HepG2 (cell line): ENCODE measurements around the gene GPR162. TPM values are rescaled to one million over a fixed set of nuclear protein-coding genes. Genes with fewer than 3 reads are reported as not detected.

Source experiments
- ADNP ChIP-seq: sonication (generic); formaldehyde crosslinking; IDR thresholded peaks from 2 replicates; pipeline ENCODE4 v1.4.0; 2020; ENCODE audit warnings: missing genetic modification reagents
- ARNT2 ChIP-seq: sonication (generic); formaldehyde crosslinking; IDR thresholded peaks from 2 replicates; pipeline ENCODE4 v1.8.0; 2022; ENCODE audit warnings: mild to moderate bottlenecking, low read depth, missing genetic modification reagents, moderate library complexity
- ATF4 ChIP-seq, 2 experiments: fragments of 450-650 bp in 1 of 2; sonication (generic) in 1 of 2; formaldehyde crosslinking; IDR thresholded peaks; 2 replicates each; pipeline versions ENCODE4 v1.5.0 to v1.8.0; 2020 to 2022; ENCODE audit warnings: mild to moderate bottlenecking in 1 of 2, missing genetic modification reagents in 1 of 2
- E2F5 ChIP-seq: sonication (generic); formaldehyde crosslinking; conservative IDR thresholded peaks from 2 replicates; pipeline ENCODE4 v1.4.0; 2020; ENCODE audit warnings: missing genetic modification reagents
- GPBP1L1 ChIP-seq: sonication (generic); formaldehyde crosslinking; IDR thresholded peaks from 2 replicates; pipeline ENCODE4 v1.5.0; 2020; ENCODE audit warnings: mild to moderate bottlenecking, missing genetic modification reagents
- HHEX ChIP-seq: IDR thresholded peaks from 2 replicates; pipeline ENCODE4 v1.6.1; 2016; ENCODE audit warnings: control low read depth
- HOXA9 ChIP-seq: sonication (generic); formaldehyde crosslinking; IDR thresholded peaks from 2 replicates; pipeline ENCODE4 v1.8.1; 2022; ENCODE audit warnings: missing genetic modification reagents, mild to moderate bottlenecking, moderate library complexity, borderline replicate concordance
- JUND ChIP-seq: sonication (generic); formaldehyde crosslinking; IDR thresholded peaks from 2 replicates; pipeline ENCODE4 v1.8.0; 2022; ENCODE audit warnings: mild to moderate bottlenecking, missing genetic modification reagents
- MTF1 ChIP-seq: sonication (generic); formaldehyde crosslinking; IDR thresholded peaks from 2 replicates; pipeline ENCODE4 v1.5.0; 2020; ENCODE audit warnings: missing genetic modification reagents
- NR0B2 ChIP-seq: sonication (generic); formaldehyde crosslinking; IDR thresholded peaks from 2 replicates; pipeline ENCODE4 v1.4.0; 2020; ENCODE audit warnings: mild to moderate bottlenecking, missing genetic modification reagents
- RBAK ChIP-seq: sonication (generic); formaldehyde crosslinking; IDR thresholded peaks from 2 replicates; pipeline ENCODE4 v1.5.1; 2020; ENCODE audit warnings: mild to moderate bottlenecking, missing genetic modification reagents
- RXRB ChIP-seq: IDR thresholded peaks from 2 replicates; pipeline ENCODE4 v1.6.1; 2016; ENCODE audit warnings: borderline replicate concordance, missing genetic modification reagents, missing compliant biosample characterization
- SMAD1 ChIP-seq: sonication (generic); formaldehyde crosslinking; IDR thresholded peaks from 2 replicates; pipeline ENCODE4 v1.4.0; 2020; ENCODE audit warnings: missing genetic modification reagents, low read depth, mild to moderate bottlenecking, borderline replicate concordance
- TBP ChIP-seq: sonication (generic); formaldehyde crosslinking; IDR thresholded peaks from 2 replicates; pipeline ENCODE4 v1.5.0; 2020; ENCODE audit warnings: missing genetic modification reagents
- ZNF101 ChIP-seq: sonication (generic); formaldehyde crosslinking; IDR thresholded peaks from 2 replicates; pipeline ENCODE4 v1.4.0; 2020; ENCODE audit warnings: mild to moderate bottlenecking, low read depth, missing genetic modification reagents, borderline replicate concordance
- ZNF331 ChIP-seq: sonication (generic); formaldehyde crosslinking; IDR thresholded peaks from 2 replicates; pipeline ENCODE4 v1.4.0; 2020; ENCODE audit warnings: missing genetic modification reagents
- ZNF354B ChIP-seq: sonication (generic); formaldehyde crosslinking; IDR thresholded peaks from 2 replicates; pipeline ENCODE4 v1.8.0; 2022; ENCODE audit warnings: mild to moderate bottlenecking, missing genetic modification reagents
- ZNF484 ChIP-seq: sonication (generic); formaldehyde crosslinking; IDR thresholded peaks from 2 replicates; pipeline ENCODE4 v1.5.1; 2020; ENCODE audit warnings: mild to moderate bottlenecking, low read depth, missing genetic modification reagents, borderline replicate concordance
- ZNF564 ChIP-seq: sonication (generic); formaldehyde crosslinking; IDR thresholded peaks from 2 replicates; pipeline ENCODE4 v1.8.1; 2023; ENCODE audit warnings: mild to moderate bottlenecking, missing genetic modification reagents
- ZNF598 ChIP-seq: sonication (generic); formaldehyde crosslinking; IDR thresholded peaks from 2 replicates; pipeline ENCODE4 v1.5.1; 2020; ENCODE audit warnings: mild to moderate bottlenecking, missing genetic modification reagents, borderline replicate concordance
- ZNF709 ChIP-seq: sonication (generic); formaldehyde crosslinking; IDR thresholded peaks from 2 replicates; pipeline ENCODE4 v1.5.0; 2020; ENCODE audit warnings: mild to moderate bottlenecking, missing genetic modification reagents
- ZNF747 ChIP-seq: sonication (generic); formaldehyde crosslinking; IDR thresholded peaks from 2 replicates; pipeline ENCODE4 v1.8.1; 2023; ENCODE audit warnings: missing genetic modification reagents, mild to moderate bottlenecking, borderline replicate concordance
- ZNF768 ChIP-seq: sonication (generic); formaldehyde crosslinking; IDR thresholded peaks from 2 replicates; pipeline ENCODE4 v1.4.0; 2020; ENCODE audit warnings: missing genetic modification reagents
- ZNF777 ChIP-seq: sonication (generic); formaldehyde crosslinking; IDR thresholded peaks from 2 replicates; pipeline ENCODE4 v1.4.0; 2020; ENCODE audit warnings: missing genetic modification reagents
- ZSCAN22 ChIP-seq: sonication (generic); formaldehyde crosslinking; IDR thresholded peaks from 2 replicates; pipeline ENCODE4 v1.4.0; 2020; ENCODE audit warnings: mild to moderate bottlenecking, missing genetic modification reagents
- ZSCAN5A ChIP-seq: sonication (generic); formaldehyde crosslinking; IDR thresholded peaks from 2 replicates; pipeline ENCODE4 v1.8.0; 2022; ENCODE audit warnings: mild to moderate bottlenecking, missing genetic modification reagents, borderline replicate concordance
- polyA plus RNA-seq, 8 experiments: library from polyadenylated mRNA; depleted of rRNA in 3 of 8; stranded (reverse) in 7 of 8; unstranded in 1 of 8; fragments of >200 nt; fragmentation: Illumina TruSeq in 4 of 8; extraction: Trizol in 4 of 8; gene quantifications; 2 replicates each; pipeline versions ENCODE4 v1.2.1 to v1.2.3, GENCODE V29; 2011 to 2016; ENCODE audit warnings: low read depth in 4 of 8, missing spikeins in 1 of 8, mixed read lengths in 1 of 8; ENCODE audit not compliant: insufficient read depth in 1 of 8
- total RNA-seq, 5 experiments: library from RNA; depleted of rRNA; stranded (reverse); fragments of >200 nt; fragmentation: Illumina TruSeq; extraction: Trizol; gene quantifications; 2 replicates each; pipeline ENCODE4 v1.2.3, GENCODE V29; 2016; ENCODE audit warnings: low read depth in 1 of 5

The GPR162 gene
- total and polyA plus RNA-seq, 2 of the 13 experiments (the other 11 are each of a cell fraction or from before 2014, with no cell fraction given): 0.08 TPM; not detected in 1

GRCh38 chr12:6792522-6793201 is 29.0 kb upstream of the GPR162 start (continued):
- TF ChIP-seq GPBP1L1 (CRISPR knock-in tag) (no peak), HHEX (CRISPR knock-in tag) (peak; percentile 50; the same call in 1 of the 2 replicates), JUND (CRISPR knock-in tag) (no peak), ZSCAN22 (no peak; the same call in 1 of the 2 replicates), E2F5 (CRISPR knock-in tag) (no peak), ZNF484 (CRISPR knock-in tag) (no peak), NR0B2 (CRISPR knock-in tag) (no peak), ZNF777 (CRISPR knock-in tag) (no peak), ZNF768 (no peak), ZNF354B (CRISPR knock-in tag) (no peak), ADNP (CRISPR knock-in tag) (no peak), ZNF564 (CRISPR knock-in tag) (peak; percentile 75; the same call in 1 of the 2 replicates), RXRB (CRISPR knock-in tag) (peak; percentile 87), ZNF331 (CRISPR knock-in tag) (peak; percentile 92), HOXA9 (0 out of 2 replicates have a peak, but pooled peaks have one; percentile 79), MTF1 (CRISPR knock-in tag) (no peak), TBP (CRISPR knock-in tag) (no peak), ATF4 (CRISPR knock-in tag; IDR thresholded peaks at IDR 0.05) (0 out of 4 replicates have a peak, but pooled peaks of 1 of the 2 experiments have one; percentile 45), ARNT2 (CRISPR knock-in tag) (no peak), SMAD1 (CRISPR knock-in tag) (0 out of 2 replicates have a peak, but pooled peaks have one; percentile 21), RBAK (CRISPR knock-in tag) (0 out of 2 replicates have a peak, but pooled peaks have one; percentile 12), ZNF709 (CRISPR knock-in tag) (peak; percentile 45; the same call in 1 of the 2 replicates), ZSCAN5A (no peak), ZNF747 (CRISPR knock-in tag) (no peak), ZNF598 (CRISPR knock-in tag) (no peak), ZNF101 (CRISPR knock-in tag) (no peak)
